GM06990 (cell line): ENCODE data around the gene VSIG10.
A peak's percentile ranks its signal among the peaks of the same experiment; 100 is the strongest.

Source experiments
- DNase-seq: peaks from one replicate; pipeline ENCODE4 v3.0.0-alpha.2; 2011; ENCODE audit not compliant: insufficient read length; ENCODE audit errors: extremely low read depth
- H3K27me3 ChIP-seq: replicated peaks from 2 replicates; pipeline ENCODE4 v1.6.0; 2011; ENCODE audit warnings: low read length; ENCODE audit not compliant: control insufficient read depth, insufficient read depth
- H3K36me3 ChIP-seq: 2 replicates; pipeline ENCODE4 v1.5.1; 2011; ENCODE audit warnings: low read length; ENCODE audit not compliant: control insufficient read depth, insufficient read depth
- H3K4me3 ChIP-seq: replicated peaks from 2 replicates; pipeline ENCODE4 v1.5.1; 2011; ENCODE audit warnings: low read depth, mild to moderate bottlenecking, control low read depth, low read length
- CTCF ChIP-seq: IDR thresholded peaks from 2 replicates; pipeline ENCODE4 v1.5.1; 2011; ENCODE audit warnings: low read length, control low read depth, mild to moderate bottlenecking, inconsistent platforms; ENCODE audit not compliant: insufficient read depth, poor library complexity, severe bottlenecking

The VSIG10 gene, protein sequence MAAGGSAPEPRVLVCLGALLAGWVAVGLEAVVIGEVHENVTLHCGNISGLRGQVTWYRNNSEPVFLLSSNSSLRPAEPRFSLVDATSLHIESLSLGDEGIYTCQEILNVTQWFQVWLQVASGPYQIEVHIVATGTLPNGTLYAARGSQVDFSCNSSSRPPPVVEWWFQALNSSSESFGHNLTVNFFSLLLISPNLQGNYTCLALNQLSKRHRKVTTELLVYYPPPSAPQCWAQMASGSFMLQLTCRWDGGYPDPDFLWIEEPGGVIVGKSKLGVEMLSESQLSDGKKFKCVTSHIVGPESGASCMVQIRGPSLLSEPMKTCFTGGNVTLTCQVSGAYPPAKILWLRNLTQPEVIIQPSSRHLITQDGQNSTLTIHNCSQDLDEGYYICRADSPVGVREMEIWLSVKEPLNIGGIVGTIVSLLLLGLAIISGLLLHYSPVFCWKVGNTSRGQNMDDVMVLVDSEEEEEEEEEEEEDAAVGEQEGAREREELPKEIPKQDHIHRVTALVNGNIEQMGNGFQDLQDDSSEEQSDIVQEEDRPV

DNA sequence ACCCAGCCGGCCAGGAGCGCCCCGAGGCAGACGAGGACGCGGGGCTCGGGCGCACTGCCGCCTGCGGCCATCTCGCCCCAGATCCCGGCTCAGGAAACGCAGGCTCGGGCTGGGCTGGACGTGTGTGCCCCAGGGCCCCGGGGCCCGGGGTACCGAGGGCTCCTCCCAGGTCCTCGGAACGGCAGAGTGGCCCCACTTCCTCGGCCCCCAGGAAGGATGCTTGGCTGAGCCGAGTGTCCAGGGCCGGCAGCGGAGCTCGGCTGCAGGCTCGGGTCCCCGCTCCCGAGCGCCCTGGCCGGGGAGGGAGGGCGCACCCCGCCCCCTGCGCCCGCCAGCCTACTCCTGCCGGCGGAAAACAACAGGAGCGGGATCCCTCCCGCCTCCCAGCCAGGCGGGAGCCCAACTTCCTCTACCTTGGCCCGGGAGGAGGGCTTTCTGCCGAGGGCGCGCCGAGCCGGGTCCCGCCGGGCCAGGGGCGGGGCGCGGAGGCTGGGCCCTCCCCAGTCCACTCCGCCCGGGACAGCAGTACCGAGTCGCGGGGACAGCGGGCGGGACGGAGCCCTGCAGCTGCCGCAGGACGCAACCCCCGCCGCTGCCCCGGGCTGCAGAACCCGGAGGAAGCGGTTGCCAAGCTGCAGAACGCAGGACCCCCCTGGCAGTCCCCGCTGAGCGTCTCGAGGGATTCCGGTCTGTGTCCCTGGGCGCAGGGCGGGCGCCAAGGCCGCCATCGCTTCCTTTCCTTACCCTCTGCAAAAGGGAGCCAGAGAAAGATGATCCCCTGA, at the start of gene VSIG10:
Gene VSIG10 (minus strand): TSS at position 411 of the 782 bp plus-strand sequence. CDS start 340 bp downstream, at position 71.
- Histone ChIP-seq H3K36me3 (no peaks in the 10 kb centered on the region), H3K4me3 (peak within 1 kb of the TSS; percentile 70), H3K27me3 (no peaks in the 10 kb centered on the region)
- no peak for TF ChIP-seq CTCF
- DNase-seq = peak; percentile 35

- no peak for DNase-seq
- H3K36me3 ChIP-seq = peaks cover 13% of the 10 kb centered on the region
- no peak overlapping the region for H3K4me3 ChIP-seq
- no peak for TF ChIP-seq CTCF
- H3K27me3 ChIP-seq = no peaks in the 10 kb centered on the region
Observed at GRCh38 chr12:118151755-118152154, 47.9 kb upstream of the VSIG10 start.

DNA sequence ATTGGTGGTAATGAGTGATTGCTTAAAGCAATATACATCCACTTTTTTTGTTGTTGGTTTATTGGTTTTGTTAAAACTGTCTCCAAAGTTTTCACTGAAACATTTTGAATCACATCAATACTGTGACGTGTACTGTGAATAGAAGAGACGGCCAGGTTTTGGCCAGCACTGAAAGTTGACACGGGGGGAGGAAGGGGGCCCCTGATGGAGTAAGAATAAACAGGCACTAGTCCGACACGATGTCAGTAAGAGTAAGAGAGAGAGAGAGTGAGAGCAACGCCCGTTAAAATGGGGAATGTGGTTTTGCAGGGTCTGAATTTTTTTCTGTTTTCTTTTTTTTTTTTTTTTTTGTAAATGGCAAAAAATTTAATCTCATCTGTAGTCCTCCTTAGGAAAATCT, 46.8 kb upstream of the VSIG10 start:
- TF ChIP-seq CTCF = no peak
- peaks cover 13% of the 10 kb centered on the region for H3K36me3 ChIP-seq
- H3K27me3 ChIP-seq = no peaks in the 10 kb centered on the region
- H3K4me3 ChIP-seq = no peak overlapping the region
- DNase-seq = no peak

GRCh38 chr12:118148287-118148686, 44.5 kb upstream of the VSIG10 start:
- no peaks in the 10 kb centered on the region for H3K27me3 ChIP-seq
- no peak for DNase-seq
- H3K36me3 ChIP-seq = peaks cover 15% of the 10 kb centered on the region
- TF ChIP-seq CTCF = no peak
- H3K4me3 ChIP-seq = no peak overlapping the region

- Histone ChIP-seq H3K36me3 (peaks cover 11% of the 10 kb centered on the region), H3K27me3 (no peaks in the 10 kb centered on the region), H3K4me3 (no peak overlapping the region)
- no peak for DNase-seq
- TF ChIP-seq CTCF = no peak
Observed at GRCh38 chr12:118145798-118146156, 42.0 kb upstream of the VSIG10 start.
